GM19193 (cell line): ENCODE results near the gene LAMA4.

Source experiments
- POLR2A ChIP-seq: IDR thresholded peaks from 4 replicates; pipeline ENCODE4 v1.6.1; 2011; ENCODE audit not compliant: insufficient read depth, insufficient read length; ENCODE audit errors: extremely low read depth

The LAMA4 gene

DNA sequence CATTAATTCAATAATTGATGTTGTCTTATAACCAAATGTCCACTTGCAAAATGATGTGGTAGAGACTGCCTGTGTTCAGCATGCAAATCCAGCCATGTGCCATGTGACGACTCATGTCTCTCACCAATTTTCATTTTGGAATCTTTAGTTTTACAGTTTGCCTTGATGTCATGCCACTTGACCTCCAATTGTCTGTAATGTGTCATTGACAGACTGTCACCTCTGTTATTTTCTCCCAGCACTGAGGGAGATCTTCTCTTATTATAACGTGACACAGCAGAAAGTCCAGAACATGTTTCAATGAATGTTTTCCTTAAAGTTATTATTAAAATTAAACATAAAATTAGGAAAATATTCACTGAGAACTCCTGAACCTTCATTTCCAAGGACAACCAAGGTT, 56.7 kb downstream of the LAMA4 start:
- TF ChIP-seq POLR2A = no peak

DNA sequence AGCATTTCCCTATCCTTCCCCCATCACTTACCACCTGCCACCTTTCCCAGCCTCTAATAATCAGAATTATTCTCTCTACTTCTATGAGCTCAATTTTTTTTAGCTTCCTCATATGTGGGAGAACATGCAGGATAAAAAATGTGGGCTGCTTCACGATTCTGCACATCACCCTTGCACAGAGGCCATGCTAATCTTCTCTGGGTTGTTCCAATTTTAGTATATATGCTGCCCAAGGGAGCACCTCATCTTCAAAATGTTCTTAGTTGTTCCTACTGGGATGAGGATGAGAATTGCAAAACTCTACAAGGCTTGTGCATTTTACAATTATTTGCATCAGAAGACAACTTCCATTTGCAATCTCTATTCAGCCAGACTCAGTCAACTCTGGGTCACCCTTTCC, 58.1 kb downstream of the LAMA4 start:
- no peak for TF ChIP-seq POLR2A

GRCh38 chr6:112195166-112195565, 59.2 kb downstream of the LAMA4 start:
- no peak for TF ChIP-seq POLR2A

- no peak for TF ChIP-seq POLR2A
Measured at GRCh38 chr6:112194511-112194910, 59.9 kb downstream of the LAMA4 start.

DNA sequence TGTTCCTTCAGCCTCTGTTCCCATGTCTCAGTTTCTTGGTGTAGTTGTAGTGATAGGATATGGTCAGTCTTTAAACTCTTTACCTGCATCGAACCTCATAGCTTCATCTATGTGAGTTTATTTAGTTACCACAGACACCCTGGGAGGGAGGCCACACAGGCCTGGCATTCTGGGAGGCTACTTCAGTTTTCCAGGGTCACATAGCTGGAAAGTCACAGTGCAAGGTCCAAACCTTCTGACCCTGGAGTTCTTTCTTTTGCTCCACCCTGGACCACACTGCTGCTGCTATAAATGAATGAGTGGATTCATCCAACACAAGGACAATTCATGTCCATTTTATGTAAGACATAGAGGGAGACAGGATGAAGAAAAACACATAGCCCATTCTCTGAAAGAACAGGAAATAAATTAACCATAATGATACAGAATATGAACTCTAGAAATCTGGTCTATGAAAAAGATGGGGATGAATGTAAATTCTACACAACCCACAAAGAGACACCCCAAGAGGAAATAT, 60.8 kb downstream of the LAMA4 start:
- TF ChIP-seq POLR2A = no peak

DNA sequence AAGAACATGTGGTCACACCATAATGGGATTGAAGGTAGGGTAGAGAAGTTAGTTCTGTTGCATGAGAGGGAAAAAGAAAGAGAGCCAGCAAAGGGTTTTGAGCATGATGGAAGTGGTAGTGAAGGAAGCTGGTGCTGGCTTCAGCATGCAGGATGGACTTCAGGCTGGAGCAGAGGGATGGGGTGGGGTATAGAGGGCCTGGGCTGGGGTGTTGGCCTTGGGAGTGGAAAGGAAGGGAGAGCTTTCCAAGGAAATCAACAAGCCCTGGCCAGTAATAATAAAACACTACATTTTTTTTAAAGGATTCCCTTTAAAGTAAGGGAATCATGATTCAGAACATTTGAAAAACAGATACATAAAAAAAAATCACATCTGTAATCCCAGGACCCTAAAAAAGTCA, 61.2 kb downstream of the LAMA4 start:
- no peak for TF ChIP-seq POLR2A

GRCh38 chr6:112191509-112192020, 62.8 kb downstream of the LAMA4 start:
- no peak for TF ChIP-seq POLR2A

DNA sequence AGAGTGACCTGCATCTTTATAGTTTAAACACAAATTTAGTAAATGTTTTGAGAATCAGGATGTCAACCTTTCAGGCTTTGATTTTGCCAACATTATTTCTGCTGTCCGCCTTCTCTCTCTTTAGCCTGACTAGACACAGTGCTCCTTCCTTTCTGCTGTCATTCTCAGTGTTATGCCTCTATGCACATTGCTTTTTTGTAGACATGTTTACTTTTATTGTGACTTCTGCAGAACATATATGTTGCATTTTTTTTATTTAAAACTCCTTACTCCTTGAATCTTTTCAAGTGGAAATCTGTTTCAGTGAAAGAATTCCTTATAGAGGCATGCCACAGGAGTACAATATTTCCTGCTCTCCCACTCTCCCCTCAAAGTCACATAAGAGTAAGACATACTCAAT, 64.2 kb downstream of the LAMA4 start:
- no peak for TF ChIP-seq POLR2A

- TF ChIP-seq POLR2A = no peak
Measured at GRCh38 chr6:112189494-112189893, 64.9 kb downstream of the LAMA4 start.

GRCh38 chr6:112188906-112189305, 65.5 kb downstream of the LAMA4 start:
- TF ChIP-seq POLR2A = no peak

DNA sequence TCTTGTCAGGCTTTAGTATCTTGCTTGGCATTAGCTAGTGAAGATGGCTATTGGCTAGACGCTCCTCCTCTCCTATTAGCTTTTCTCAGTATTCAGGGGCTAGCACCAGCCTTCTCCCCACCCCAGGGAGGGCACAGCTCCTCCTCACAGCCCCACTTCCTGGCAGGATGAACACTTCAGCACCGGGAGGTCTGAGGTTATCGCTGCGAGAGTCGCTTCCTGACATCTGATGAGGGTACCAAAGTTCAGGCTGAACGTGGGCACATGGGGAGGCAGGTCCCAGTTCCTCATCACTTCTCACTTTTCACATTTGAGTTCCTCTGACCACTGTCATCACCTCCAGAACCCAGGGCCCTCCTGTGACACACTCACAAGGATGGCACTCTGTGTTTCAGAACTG, 66.6 kb downstream of the LAMA4 start:
- no peak for TF ChIP-seq POLR2A

GRCh38 chr6:112184951-112185350, 69.4 kb downstream of the LAMA4 start:
- no peak for TF ChIP-seq POLR2A

DNA sequence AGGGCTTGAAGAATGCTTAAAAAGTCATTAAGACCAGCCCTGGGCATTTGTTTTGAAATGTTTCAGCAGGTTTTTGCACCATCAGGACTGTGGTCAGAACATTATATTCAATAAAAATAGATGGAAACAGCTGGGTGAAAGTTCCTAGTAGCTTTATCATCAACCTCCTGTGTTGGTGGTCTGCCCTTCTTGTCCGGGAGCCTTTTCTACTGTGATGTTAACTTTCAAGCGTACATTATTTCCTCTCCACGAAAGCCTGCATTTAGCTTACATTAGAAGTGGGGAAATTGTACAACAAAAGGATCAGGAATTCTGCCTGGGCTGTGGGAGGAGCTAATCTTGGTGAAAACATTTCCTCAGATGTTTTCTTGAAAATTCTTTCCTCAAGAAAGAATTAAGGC, 71.1 kb downstream of the LAMA4 start:
- TF ChIP-seq POLR2A = no peak

- no peak for TF ChIP-seq POLR2A
Measured at GRCh38 chr6:112181130-112181529, 73.2 kb downstream of the LAMA4 start.

DNA sequence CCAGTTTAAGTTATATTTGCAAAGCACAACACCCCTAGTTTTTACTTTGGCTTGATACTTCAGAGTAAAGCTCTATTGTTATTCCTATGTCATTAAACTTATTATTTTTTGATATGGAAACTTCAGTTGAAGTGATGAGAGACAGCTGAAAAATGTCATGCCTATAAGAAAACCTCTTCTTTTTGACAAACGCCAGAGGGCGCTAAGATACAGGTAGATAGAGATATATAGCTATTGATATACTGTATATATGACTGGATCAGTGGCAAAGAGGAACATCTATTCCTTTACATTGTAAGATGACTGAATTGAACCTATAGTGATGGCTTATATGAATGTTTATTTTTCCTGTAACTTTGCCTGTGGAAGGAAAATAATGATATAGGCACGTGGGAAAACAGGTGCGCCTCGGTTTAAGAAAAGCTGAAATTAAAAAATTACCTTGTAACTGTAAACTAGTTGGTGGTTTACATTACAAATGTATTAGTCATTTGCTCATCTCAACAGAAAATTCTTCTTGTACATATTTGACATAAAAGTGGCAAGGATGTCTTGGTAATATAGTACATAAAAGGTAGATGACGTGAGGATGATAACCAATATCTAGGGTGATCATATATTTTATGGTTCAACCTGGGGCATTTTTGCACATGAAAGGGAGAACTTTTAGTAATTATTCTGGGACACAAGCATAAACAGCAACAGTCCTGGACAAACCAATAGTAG, 74.1 kb downstream of the LAMA4 start:
- TF ChIP-seq POLR2A = no peak

- TF ChIP-seq POLR2A = no peak
Measured at GRCh38 chr6:112179631-112180030, 74.7 kb downstream of the LAMA4 start.

DNA sequence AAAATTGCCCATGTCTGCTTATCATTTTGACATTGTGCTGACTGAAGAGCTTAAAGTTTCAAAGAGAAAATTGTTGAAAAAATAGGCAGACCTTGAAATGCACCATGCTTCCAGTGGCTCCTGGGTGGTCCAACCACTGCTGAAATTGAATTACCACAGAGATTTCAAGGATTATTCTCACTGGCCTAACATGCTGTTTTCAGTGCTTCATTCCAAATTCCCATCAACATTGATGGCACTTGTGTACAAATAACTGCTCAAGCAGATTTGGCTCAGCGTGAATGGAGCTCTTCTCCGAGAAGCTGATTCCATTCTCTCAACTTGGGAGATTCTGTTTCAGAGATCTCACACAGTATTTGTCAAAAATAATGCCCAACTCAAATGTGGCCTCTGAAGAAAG, 75.5 kb downstream of the LAMA4 start:
- TF ChIP-seq POLR2A = no peak

- TF ChIP-seq POLR2A = no peak
Measured at GRCh38 chr6:112177092-112177491, 77.3 kb downstream of the LAMA4 start.

DNA sequence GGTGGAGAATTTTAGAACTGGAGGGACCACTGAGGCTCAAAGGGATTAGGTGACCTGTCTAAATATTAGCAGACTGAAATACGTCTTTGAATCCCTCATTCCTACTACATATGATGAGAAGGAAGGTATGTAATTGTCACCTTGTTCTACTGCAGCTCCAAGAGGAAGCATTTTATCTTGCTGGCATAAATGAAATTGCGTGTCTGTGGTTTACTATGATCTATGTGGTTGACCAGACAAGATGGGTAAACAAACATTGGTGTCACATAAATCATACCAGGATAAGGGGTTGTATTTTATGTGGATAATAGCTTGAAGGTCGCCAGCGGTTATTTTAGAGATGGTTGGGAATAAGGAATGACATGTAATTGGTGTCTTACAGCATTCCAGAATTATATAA, 78.2 kb downstream of the LAMA4 start:
- TF ChIP-seq POLR2A = no peak
